Nucleus accumbens (tissue), 56 donors: Measurements from ENCODE around the gene JMJD7.

Experiments used
- DNase-seq, 56 donors: peaks; one replicate each; lab custom pipeline; 2025; lab: John Stamatoyannopoulos, UW

The JMJD7 gene

GRCh38 chr15:41858756-41859155 is 30.9 kb downstream of the JMJD7 start:
- no peak for DNase-seq

DNA sequence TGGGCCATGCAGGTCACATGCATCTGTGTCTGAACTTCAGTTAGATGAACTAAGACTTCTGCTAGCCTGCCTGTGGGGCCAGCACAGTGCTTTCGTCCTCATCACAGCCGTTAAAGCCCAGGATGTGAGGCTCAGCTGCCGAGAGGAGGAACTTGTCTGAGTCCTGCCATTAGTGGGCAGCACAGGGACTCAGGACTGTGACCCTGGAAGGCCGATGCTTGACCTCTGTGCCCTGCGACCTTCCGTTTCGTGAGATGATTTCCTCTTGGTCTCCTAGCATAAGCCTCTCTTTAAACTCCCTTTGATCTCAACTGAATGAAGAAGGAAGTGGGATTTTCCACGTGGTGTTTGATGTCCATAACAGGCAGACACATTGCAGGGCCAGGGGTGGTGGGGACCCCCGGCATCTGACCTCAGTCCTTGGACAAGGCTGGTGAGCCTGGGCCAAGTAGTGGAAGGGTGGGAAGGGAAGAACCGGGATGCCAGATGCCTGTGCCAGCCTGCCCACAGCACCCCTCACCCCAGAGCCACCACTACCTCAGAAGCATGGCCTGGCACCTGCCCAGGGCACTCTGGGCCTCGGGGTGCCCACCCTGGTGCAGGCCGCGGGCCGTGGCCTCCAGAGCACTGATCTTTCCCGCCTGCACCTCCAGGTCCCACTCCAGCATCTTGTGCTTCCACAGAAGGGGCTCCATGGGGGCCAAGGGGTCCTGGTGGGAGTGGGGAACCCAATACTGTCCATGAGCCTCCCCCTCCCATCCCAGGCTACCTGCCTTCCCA is 32.3 kb downstream of the JMJD7 start:
- no peak for DNase-seq

GRCh38 chr15:41861736-41862356 is 34.0 kb downstream of the JMJD7 start:
- no peak for DNase-seq

GRCh38 chr15:41862515-41863116 is 34.7 kb downstream of the JMJD7 start:
- DNase-seq: no peak

GRCh38 chr15:41865490-41866055 is 37.7 kb downstream of the JMJD7 start:
- DNase-seq: no peak

DNA sequence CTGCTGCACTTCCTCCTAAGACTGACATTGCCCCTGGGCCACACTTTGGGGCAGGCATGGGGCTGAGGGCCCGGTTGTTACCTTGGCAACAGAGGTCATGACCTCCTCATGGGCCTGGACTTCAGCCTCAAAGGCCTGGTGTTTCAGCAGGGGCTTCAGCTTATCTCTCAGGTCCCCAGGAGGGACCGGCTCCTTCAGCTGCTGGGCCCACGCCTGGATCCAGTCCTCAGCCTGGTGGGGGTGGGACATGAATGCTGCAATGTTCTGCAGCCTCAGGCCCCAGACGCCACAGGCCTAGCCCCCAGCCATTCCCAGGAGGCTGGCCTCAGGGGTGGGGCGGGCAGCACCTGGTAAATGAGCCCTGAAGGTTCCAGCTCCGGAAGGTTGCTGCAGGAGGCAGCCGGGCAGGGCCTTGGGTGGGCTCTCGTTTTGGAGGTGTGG is 38.4 kb downstream of the JMJD7 start:
- DNase-seq: no peak

DNA sequence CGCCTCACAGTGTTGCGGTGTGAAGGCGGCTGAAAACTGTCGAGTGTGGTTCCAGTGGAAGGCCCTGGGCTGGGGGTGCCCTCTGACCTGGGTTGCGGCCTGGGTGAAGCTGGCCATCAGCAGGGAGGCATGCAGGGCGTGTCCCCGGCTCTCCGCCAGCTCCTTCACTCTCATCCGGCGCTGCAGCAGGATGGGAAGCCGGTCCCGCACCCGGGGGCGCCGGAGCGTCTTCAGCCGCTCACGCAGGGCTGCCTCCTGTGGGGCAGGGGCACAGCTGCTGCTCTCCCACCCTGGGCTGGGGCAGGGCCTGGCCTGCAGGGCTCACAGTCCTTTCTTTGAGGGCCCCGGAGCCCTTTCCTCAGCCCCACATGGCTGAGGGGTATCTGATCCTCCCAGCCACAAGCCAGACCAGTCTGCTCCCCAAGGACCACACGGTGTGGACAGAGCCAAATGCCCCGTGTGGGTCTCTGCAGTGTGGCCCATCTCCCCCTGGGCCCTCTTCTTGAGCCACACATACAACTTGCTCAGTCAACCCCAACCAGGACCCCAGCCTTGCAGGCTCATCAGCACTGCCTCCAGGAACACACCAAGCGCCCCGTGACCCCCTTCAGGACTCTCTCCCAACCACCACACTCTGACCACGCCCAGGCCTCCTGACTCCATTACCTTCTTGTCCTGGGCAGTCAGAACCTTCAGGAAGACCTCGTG is 39.1 kb downstream of the JMJD7 start:
- no peak for DNase-seq

GRCh38 chr15:41868321-41868720 is 40.4 kb downstream of the JMJD7 start:
- DNase-seq: no peak

GRCh38 chr15:41869770-41870688 is 42.1 kb downstream of the JMJD7 start:
- DNase-seq: no peak

- DNase-seq: no peak
These were observed 42.8 kb downstream of the JMJD7 start for GRCh38 chr15:41870689-41871081.

DNA sequence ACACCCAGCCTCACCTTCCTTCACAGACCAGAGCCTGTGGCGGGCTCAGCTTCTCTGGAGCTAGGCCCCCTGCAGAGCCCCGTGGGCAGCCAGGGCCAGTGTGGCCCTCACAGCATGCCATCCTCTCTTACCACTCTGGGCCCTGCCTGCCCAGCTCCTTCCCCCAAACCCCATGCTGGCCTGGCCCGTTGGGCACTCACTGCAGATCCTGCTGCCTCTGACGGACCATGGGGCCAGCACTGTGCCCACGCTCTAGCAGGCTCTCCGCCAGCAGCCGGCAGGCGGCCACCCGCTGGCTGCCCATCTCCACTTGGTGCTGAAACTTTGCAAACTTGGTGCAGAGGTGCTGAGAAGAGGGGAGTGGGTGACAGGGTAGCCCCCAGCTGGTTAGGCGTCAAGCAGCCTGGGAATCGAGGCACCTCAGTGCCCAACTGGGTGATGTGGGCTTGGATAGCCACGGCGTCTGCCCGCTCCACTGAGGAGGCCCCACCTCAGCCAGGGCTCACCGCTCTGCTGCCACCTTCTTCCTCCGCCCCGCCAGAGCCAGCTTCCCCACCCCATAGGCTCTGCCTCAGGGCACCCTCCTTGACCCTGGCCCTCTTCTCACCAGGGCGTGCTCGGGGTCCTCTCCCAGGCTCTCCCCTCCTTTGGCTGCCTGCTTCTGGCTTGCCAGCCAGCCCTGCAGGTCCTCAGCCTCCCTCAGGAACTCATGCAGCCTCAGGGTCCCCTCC is 43.4 kb downstream of the JMJD7 start:
- DNase-seq: no peak

- peak in 2 of 56 donors; percentile 4 to 12 for DNase-seq
These were observed 44.4 kb downstream of the JMJD7 start for GRCh38 chr15:41872166-41872747.

DNA sequence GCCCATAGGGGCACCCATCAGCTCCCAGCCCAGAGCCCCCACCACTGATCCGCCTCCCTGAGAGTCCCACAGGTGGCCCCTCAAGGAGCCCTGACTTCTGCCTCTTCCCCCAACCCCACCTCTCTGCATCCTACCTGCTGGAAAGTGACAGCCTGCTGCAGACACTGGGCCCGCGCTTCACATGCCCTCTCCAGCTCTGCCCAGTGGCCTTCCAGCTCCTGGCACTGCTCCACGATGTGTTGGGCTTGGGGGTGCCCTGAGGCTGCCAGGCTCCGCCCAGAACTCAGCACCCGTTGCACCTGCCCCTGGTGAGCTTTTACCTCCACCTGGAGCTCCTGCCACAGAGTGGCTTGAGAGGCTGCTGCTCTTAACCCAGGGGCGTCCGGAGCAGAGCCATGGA is 45.8 kb downstream of the JMJD7 start:
- no peak for DNase-seq

GRCh38 chr15:41874736-41875135 is 46.8 kb downstream of the JMJD7 start:
- no peak for DNase-seq

GRCh38 chr15:41876007-41876406 is 48.1 kb downstream of the JMJD7 start:
- no peak for DNase-seq

- DNase-seq: no peak
These were observed 48.8 kb downstream of the JMJD7 start for GRCh38 chr15:41876689-41877088.

DNA sequence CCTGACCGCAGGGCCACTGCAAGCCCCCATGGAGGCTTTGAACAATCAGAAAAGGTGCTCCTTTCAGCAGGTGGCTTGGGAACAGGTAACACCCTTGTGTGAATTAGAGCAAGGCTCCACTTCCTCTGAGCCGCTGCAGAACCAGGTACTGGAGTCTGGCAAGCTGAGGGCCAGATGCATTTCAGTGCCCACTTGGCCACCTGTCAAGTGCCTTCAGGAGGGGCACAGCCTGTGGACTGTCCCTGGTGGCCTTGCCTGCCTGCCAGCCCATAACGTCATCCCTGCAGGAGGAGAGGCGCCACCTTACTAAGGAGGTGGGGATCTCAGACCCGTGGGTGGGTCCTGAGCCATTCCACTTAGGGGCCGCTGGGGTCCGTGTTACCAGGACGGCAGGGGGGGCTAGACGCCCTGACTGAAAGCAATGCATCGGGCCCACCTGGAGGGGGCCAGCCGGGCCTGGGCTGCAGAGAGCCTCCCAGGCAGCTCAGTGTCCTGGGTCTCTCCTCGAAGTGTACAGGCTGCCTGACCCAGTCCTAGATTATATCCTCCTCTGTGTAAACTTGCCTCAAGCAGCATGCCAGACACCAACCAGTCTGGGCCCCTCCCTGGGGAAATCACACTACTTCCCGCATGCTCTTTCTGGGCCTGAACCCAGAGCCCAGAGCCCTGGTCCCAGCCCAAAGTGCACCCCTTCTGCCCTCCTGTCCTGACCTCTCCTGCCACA is 49.9 kb downstream of the JMJD7 start:
- no peak for DNase-seq

- DNase-seq: peak in 1 of 56 donors; percentile 33
These were observed 50.4 kb downstream of the JMJD7 start for GRCh38 chr15:41878355-41878699.
